K562 (cell line): ENCODE data around the gene BTBD17. TPM values are rescaled to one million over a fixed set of nuclear protein-coding genes. Genes with fewer than 3 reads are reported as not detected.
A peak's percentile ranks its signal among the peaks of the same experiment; 100 is the strongest.

Experiments
- ATAC-seq: fragments of 200-7000 bp; cut with Tn5 transposase; 3 replicates; pipeline ENCODE4 v1.9.1; 2020; ENCODE audit warnings: moderate library complexity
- BruUV-seq: library from RNA; stranded (reverse); fragments of 400-500 nt; replicated peaks from 2 replicates; lab custom pipeline; 2021; lab: Mats Ljungman, UMichigan
- CTCF ChIA-PET: fragments of 300-600 bp; formaldehyde crosslinking; extraction: SDS; loops from one replicate; lab custom pipeline; 2021; ENCODE audit warnings: low intra/inter-chr PET ratio; lab: Yijun Ruan, JAX
- POLR2A ChIA-PET: fragments of 300-600, 350-650 bp; sonication (Branson Sonifier 250); formaldehyde crosslinking; extraction: SDS; loops from one replicate; lab custom pipeline; 2021; ENCODE audit warnings: antibody characterized with exemption, inconsistent platforms; lab: Yijun Ruan, JAX
- DNase-seq, 4 experiments: peaks; one replicate each; pipeline versions ENCODE4 v3.0.0 to v3.0.0-alpha.2; 2011 to 2018; ENCODE audit warnings: low spot score in 3 of 4, mixed read lengths in 3 of 4; ENCODE audit errors: extremely low read depth in 1 of 4
- FAIRE-seq: peaks from 2 replicates; lab custom pipeline; 2011; peaks lifted over from hg19 to GRCh38; lab: Jason Lieb, UNC
- H2AFZ ChIP-seq: 2 replicates; pipeline ENCODE4 v1.6.0; 2011; ENCODE audit warnings: low read depth, low read length, control low read depth, inconsistent platforms
- H3K27ac ChIP-seq: fragments of 200-600 bp; 3 replicates; pipeline ENCODE4 v1.8.0; 2011; ENCODE audit warnings: low read depth, mild to moderate bottlenecking, control low read depth, inconsistent platforms, low read length, moderate library complexity, mixed read lengths; ENCODE audit errors: extremely low read depth
- H3K27me3 ChIP-seq, 2 experiments: fragments of 300-600 bp in 1 of 2; 2 replicates in 1 of 2; 3 replicates in 1 of 2; pipeline versions ENCODE4 v1.6.0 to v1.8.0; 2011; ENCODE audit warnings: inconsistent platforms in 2 of 2, low read length in 2 of 2, mild to moderate bottlenecking in 1 of 2, mixed read lengths in 1 of 2, moderate library complexity in 1 of 2; ENCODE audit not compliant: control insufficient read depth in 2 of 2, insufficient read depth in 2 of 2
- H3K36me3 ChIP-seq: fragments of 300-600 bp; 3 replicates; pipeline ENCODE4 v1.8.0; 2011; ENCODE audit warnings: mild to moderate bottlenecking, low read length, inconsistent platforms; ENCODE audit not compliant: control insufficient read depth, insufficient read depth
- H3K4me1 ChIP-seq, 2 experiments: fragments of 200-600 bp in 1 of 2; replicated peaks in 1 of 2; 2 replicates in 1 of 2; 3 replicates in 1 of 2; pipeline versions ENCODE4 v1.5.1 to v1.8.0; 2011; ENCODE audit warnings: inconsistent platforms in 2 of 2, low read length in 2 of 2, mild to moderate bottlenecking in 1 of 2, mixed read lengths in 1 of 2, moderate library complexity in 1 of 2; ENCODE audit not compliant: control insufficient read depth in 2 of 2, insufficient read depth in 2 of 2
- H3K4me2 ChIP-seq: 2 replicates; pipeline ENCODE4 v1.6.1; 2011; ENCODE audit warnings: low read length, control low read depth, inconsistent platforms, mixed read lengths; ENCODE audit not compliant: insufficient read depth
- H3K4me3 ChIP-seq: fragments of 200-600 bp; sonication (generic), shearing (Covaris generic); 2 replicates; pipeline ENCODE4 v1.5.1; 2016; ENCODE audit warnings: control low read depth, inconsistent platforms
- H3K79me2 ChIP-seq: fragments of 200-600 bp; 3 replicates; pipeline ENCODE4 v1.8.0; 2011; ENCODE audit warnings: low read length, inconsistent platforms; ENCODE audit not compliant: control insufficient read depth, insufficient read depth
- H3K9ac ChIP-seq, 2 experiments: 2 replicates each; pipeline versions ENCODE4 v1.6.0 to v1.6.1; 2011; ENCODE audit warnings: low read depth in 2 of 2, low read length in 2 of 2, control low read depth in 1 of 2, inconsistent platforms in 1 of 2, mild to moderate bottlenecking in 1 of 2, mixed read lengths in 1 of 2; ENCODE audit not compliant: insufficient read depth in 1 of 2
- H3K9me1 ChIP-seq: one replicate; pipeline ENCODE4 v1.6.0; 2011; ENCODE audit warnings: inconsistent platforms, mild to moderate bottlenecking, low read length, moderate library complexity; ENCODE audit not compliant: control insufficient read depth, insufficient read depth
- H3K9me3 ChIP-seq: replicated peaks from 2 replicates; pipeline ENCODE4 v1.5.1; 2011; ENCODE audit warnings: low read depth, low read length, inconsistent platforms; ENCODE audit not compliant: control insufficient read depth, insufficient read depth
- H4K20me1 ChIP-seq: replicated peaks from 2 replicates; pipeline ENCODE4 v1.6.1; 2011; ENCODE audit warnings: low read length, inconsistent platforms, mixed read lengths; ENCODE audit not compliant: control insufficient read depth, insufficient read depth
- ARNT ChIP-seq, 2 experiments: fragments of 450-650 bp; IDR thresholded peaks; 2 replicates each; pipeline ENCODE4 v1.6.1; 2016; ENCODE audit warnings: mild to moderate bottlenecking in 1 of 2
- CREM ChIP-seq: IDR thresholded peaks from 2 replicates; pipeline ENCODE4 v1.6.1; 2014; ENCODE audit warnings: antibody characterized with exemption, low read depth
- FOSL1 ChIP-seq: fragments of 200-800 bp; sonication (Bioruptor generic); conservative IDR thresholded peaks from 2 replicates; pipeline ENCODE4 v1.6.1; 2016; ENCODE audit warnings: missing genetic modification characterization, missing compliant biosample characterization
- GABPA ChIP-seq: fragments of 200-800 bp; sonication (Bioruptor generic); conservative IDR thresholded peaks from 2 replicates; pipeline ENCODE4 v1.6.1; 2016; ENCODE audit warnings: low read depth, missing genetic modification characterization, missing compliant biosample characterization
- GTF2A2 ChIP-seq: IDR thresholded peaks from 2 replicates; pipeline ENCODE4 v1.6.1; 2016; ENCODE audit warnings: mild to moderate bottlenecking, missing genetic modification characterization, missing compliant biosample characterization
- HDAC3 ChIP-seq: fragments of 450-650 bp; IDR thresholded peaks from 2 replicates; pipeline ENCODE4 v1.6.1; 2018; ENCODE audit warnings: borderline replicate concordance, mild to moderate bottlenecking, moderate library complexity; ENCODE audit not compliant: partially characterized antibody
- NCOA1 ChIP-seq: fragments of 450-650 bp; IDR thresholded peaks from 2 replicates; pipeline ENCODE4 v1.6.1; 2016; ENCODE audit warnings: low read depth
- NELFE ChIP-seq: IDR thresholded peaks from 2 replicates; pipeline ENCODE4 v1.6.1; 2011; ENCODE audit warnings: mild to moderate bottlenecking; ENCODE audit not compliant: insufficient read depth, insufficient read length
- NR2C2 ChIP-seq, 2 experiments: fragments of 200-800 bp in 1 of 2; sonication (Bioruptor generic) in 1 of 2; sonication (generic) in 1 of 2; formaldehyde crosslinking in 1 of 2; IDR thresholded peaks; 2 replicates each; pipeline versions ENCODE4 v1.6.1 to v1.8.0; 2016 to 2022; ENCODE audit warnings: mild to moderate bottlenecking in 1 of 2, missing compliant biosample characterization in 1 of 2, missing genetic modification characterization in 1 of 2, missing genetic modification reagents in 1 of 2
- PPARD ChIP-seq: fragments of 250-450 bp; sonication (Bioruptor Pico); IDR thresholded peaks from 2 replicates; pipeline ENCODE4 v1.8.0; 2022; ENCODE audit warnings: inconsistent platforms, mild to moderate bottlenecking, moderate library complexity
- SREBF1 ChIP-seq: fragments of 150-350 bp; IDR thresholded peaks from 2 replicates; pipeline ENCODE4 v1.6.1; 2014; ENCODE audit warnings: antibody characterized with exemption, low read depth, low read length, borderline replicate concordance
- SRSF3 ChIP-seq: fragments of 200-400 bp; formaldehyde crosslinking; IDR thresholded peaks from 2 replicates; pipeline ENCODE4 v1.6.1; 2016; ENCODE audit warnings: mild to moderate bottlenecking, low read length, moderate library complexity; ENCODE audit not compliant: insufficient read depth
- YY1 ChIP-seq, 3 experiments: IDR thresholded peaks; 2 replicates each; pipeline ENCODE4 v1.6.1; 2011; ENCODE audit warnings: low read length in 2 of 3, mild to moderate bottlenecking in 2 of 3, moderate library complexity in 2 of 3, borderline replicate concordance in 1 of 3, control low read depth in 1 of 3, low read depth in 1 of 3; ENCODE audit not compliant: insufficient read depth in 3 of 3, insufficient replicate concordance in 2 of 3, control insufficient read depth in 1 of 3, insufficient read length in 1 of 3; ENCODE audit errors: extremely low read depth in 1 of 3
- ZBTB17 ChIP-seq: fragments of 450-650 bp; formaldehyde crosslinking; IDR thresholded peaks from 2 replicates; pipeline ENCODE4 v1.4.0; 2020; ENCODE audit warnings: mild to moderate bottlenecking
- WGBS: fragments of 100-300 bp; shearing (Covaris generic); methylation state at CpG from one replicate; pipeline ENCODE4 v1.1.6; 2016; ENCODE audit warnings: low coverage, mixed read lengths; ENCODE audit not compliant: insufficient coverage; ENCODE audit errors: missing lambda C conversion rate; 5-methylcytosine and 5-hydroxymethylcytosine counted together
- in situ Hi-C: fragments of 300-500 bp; cut with MboI; formaldehyde crosslinking; loops from 4 replicates; pipeline ENCODE4 v1.15.0; 2018; ENCODE audit warnings: inconsistent platforms, mixed read lengths
- intact Hi-C: fragments of 100-400 bp; cut with micrococcal nuclease; formaldehyde crosslinking; loops from 2 replicates; pipeline ENCODE4 v1.14.2; 2022
- polyA plus RNA-seq, 8 experiments: library from polyadenylated mRNA; depleted of rRNA in 4 of 8; stranded (reverse) in 5 of 8; unstranded in 3 of 8; fragments of >200 nt; fragmentation: Nextera tagmentation in 2 of 8; fragmentation: Illumina TruSeq in 1 of 8; extraction: Ambion mirVana in 2 of 8; extraction: Trizol in 1 of 8; gene quantifications; 2 replicates each; pipeline versions ENCODE4 v1.2.1 to v1.2.3, GENCODE V29; 2011 to 2014; ENCODE audit warnings: inconsistent platforms in 1 of 8, missing spikeins in 1 of 8
- total RNA-seq, 7 experiments: library from RNA; depleted of rRNA in 6 of 7; stranded (reverse); fragments of >200 nt in 6 of 7; fragmentation: Illumina TruSeq in 2 of 7; extraction: Trizol in 2 of 7; gene quantifications; 2 replicates each; pipeline versions ENCODE4 v1.2.1 to v1.2.3, GENCODE V29; 2011 to 2021; ENCODE audit warnings: low replicate concordance in 1 of 7
- TF ChIP-seq, protein P1 (sequence below): fragments of 250-450 bp; sonication (Bioruptor Pico); IDR thresholded peaks from 2 replicates; pipeline ENCODE4 v1.8.0; 2022; ENCODE audit warnings: moderate library complexity, mild to moderate bottlenecking, inconsistent platforms
- TF ChIP-seq, protein P2 (sequence below): fragments of 250-450 bp; sonication (Bioruptor Pico); IDR thresholded peaks from 2 replicates; pipeline ENCODE4 v1.5.0; 2021; ENCODE audit warnings: mild to moderate bottlenecking, moderate library complexity

BTBD17 gene
- total and polyA plus RNA-seq, 9 of the 15 experiments (the other 6 are each of a cell fraction or from before 2014, with no cell fraction given), result not detected

- H3K4me1 ChIP-seq, result no peaks in the 10 kb centered on the region; a peak in 2 of 5 replicates
- no peak overlapping the region for H3K27ac ChIP-seq
- intact Hi-C loops, result no loop called here
- ChIA-PET POLR2A (no interaction called here), CTCF (interaction anchor here (0.7 kb wide), 1 partner anchor 149 kb away, joined by 3 read pairs; no protein-coding TSS in a partner anchor)
- no peak for DNase-seq
- no peaks in the 10 kb centered on the region for H4K20me1 ChIP-seq
- no peak overlapping the region for H3K4me3 ChIP-seq
- no peaks in the 10 kb centered on the region for H3K79me2 ChIP-seq
- no peaks in the 10 kb centered on the region for H3K9me3 ChIP-seq
- H3K36me3 ChIP-seq, result no peaks in the 10 kb centered on the region
- WGBS, result 0% methylated on average over 7 of the region's 8 CpGs
- no peak overlapping the region for H2AFZ ChIP-seq
- H3K27me3 ChIP-seq, result peaks cover 32 to 43% of the 10 kb centered on the region in 2 experiments; a peak in 4 of 5 replicates
- H3K4me2 ChIP-seq, result no peak overlapping the region
- no peak for FAIRE-seq
- in situ Hi-C loops, result no loop called here
- no peaks in the 10 kb centered on the region for H3K9me1 ChIP-seq
- BruUV-seq, result no TSS peak
- ATAC-seq, result no peak; the same call in 2 of the 3 replicates
- H3K9ac ChIP-seq, result no peak overlapping the region
- TF ChIP-seq NR2C2 (CRISPR knock-in tag; IDR thresholded peaks at IDR 0.05) (no peak), NR2C2 (tag; IDR thresholded peaks at IDR 0.05) (peak; percentile 55; the same call in 1 of the 2 replicates), NELFE (no peak), NCOA1 (no peak), SRSF3 (no peak), SREBF1 (no peak), GABPA (peak; percentile 72), YY1 (IDR thresholded peaks at IDR 0.05; ENCODE audit: borderline replicate concordance in 1 of 3, control insufficient read depth in 1 of 3, extremely low read depth in 1 of 3, insufficient read depth in 3 of 3, insufficient read length in 1 of 3, insufficient replicate concordance in 2 of 3, low read depth in 1 of 3, low read length in 2 of 3) (no peak), HDAC3 (no peak), ARNT (IDR thresholded peaks at IDR 0.05) (no peak), ZBTB17 (CRISPR knock-in tag) (peak; percentile 80; the same call in 1 of the 2 replicates), PPARD (CRISPR knock-in tag) (no peak), GTF2A2 (tag) (no peak), CREM (0 out of 2 replicates have a peak, but pooled peaks have one; percentile 10), FOSL1 (tag) (peak; percentile 35; the same call in 1 of the 2 replicates)
- TF ChIP-seq, protein P1, sequence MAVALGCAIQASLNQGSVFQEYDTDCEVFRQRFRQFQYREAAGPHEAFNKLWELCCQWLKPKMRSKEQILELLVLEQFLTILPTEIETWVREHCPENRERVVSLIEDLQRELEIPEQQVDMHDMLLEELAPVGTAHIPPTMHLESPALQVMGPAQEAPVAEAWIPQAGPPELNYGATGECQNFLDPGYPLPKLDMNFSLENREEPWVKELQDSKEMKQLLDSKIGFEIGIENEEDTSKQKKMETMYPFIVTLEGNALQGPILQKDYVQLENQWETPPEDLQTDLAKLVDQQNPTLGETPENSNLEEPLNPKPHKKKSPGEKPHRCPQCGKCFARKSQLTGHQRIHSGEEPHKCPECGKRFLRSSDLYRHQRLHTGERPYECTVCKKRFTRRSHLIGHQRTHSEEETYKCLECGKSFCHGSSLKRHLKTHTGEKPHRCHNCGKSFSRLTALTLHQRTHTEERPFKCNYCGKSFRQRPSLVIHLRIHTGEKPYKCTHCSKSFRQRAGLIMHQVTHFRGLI (CRISPR knock-in tag), result no peak
- TF ChIP-seq, protein P2, sequence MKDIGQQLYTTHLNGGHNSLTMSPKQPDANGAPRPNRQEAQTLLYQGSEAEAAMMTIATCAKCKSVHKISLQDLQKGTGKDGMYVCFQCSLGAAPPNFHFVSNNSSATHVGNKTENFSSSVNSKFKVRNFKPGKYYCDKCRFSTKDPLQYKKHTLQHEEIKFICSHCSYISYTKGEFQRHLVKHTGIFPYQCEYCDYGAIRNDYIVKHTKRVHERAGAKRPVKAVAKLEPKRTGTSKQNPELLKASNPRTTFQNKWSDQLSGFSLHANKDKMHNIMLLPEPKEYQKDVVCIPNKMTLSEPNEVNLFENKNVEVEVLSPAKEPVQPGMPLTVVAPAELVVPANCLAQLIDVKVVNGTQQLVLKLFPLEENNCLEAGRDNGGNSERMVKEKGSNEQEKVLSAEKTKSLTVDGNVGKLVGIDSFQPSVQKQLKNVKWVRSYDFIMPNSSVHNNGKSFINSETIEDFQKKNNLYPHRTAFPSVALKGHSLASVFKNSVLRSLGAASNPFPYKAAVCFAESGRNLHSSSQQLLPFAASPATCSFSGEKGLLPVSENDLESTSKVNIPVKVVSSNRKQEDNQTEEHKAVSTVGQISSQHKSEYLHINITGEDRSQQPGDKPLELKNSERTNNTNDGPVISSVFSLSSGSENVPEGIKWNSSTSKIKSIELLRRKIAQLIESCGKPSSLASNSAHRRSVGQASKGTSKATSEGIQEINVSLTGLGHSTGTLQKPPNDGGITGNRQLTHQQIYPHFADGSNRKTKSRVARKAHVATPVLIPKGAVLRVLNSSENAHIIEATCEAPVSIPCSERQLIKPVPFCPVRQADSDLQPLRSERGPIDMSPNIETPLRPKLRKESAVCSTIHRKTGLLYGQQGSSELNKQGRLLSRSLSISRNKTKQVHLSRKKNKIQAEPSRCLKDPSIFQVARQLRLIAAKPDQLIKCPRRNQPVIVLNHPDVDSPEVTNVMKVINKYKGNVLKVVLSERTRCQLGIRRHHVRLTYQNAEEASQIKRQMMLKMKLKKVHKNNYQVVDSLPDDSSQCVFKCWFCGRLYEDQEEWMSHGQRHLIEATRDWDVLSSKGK (CRISPR knock-in tag), result no peak
Measured at GRCh38 chr17:74386386-74386785, 24.7 kb upstream of the BTBD17 start.
